K562 (cell line): ENCODE data around the gene TCF19.

Experiments
- DIDO1 ChIP-seq: fragments of 450-650 bp; IDR thresholded peaks from 2 replicates; pipeline ENCODE4 v1.6.1; 2016; ENCODE audit warnings: low read depth, missing biosample characterization, missing genetic modification characterization
- FOXK2 ChIP-seq, 2 experiments: fragments of 450-650 bp; IDR thresholded peaks in 1 of 2; conservative IDR thresholded peaks in 1 of 2; 2 replicates each; pipeline ENCODE4 v1.6.1; 2016; ENCODE audit warnings: low read depth in 2 of 2, mild to moderate bottlenecking in 1 of 2
- POLR2A ChIP-seq: fragments of 450-650 bp; conservative IDR thresholded peaks from 2 replicates; pipeline ENCODE4 v1.6.1; 2016
- ZNF316 ChIP-seq: fragments of 450-650 bp; IDR thresholded peaks from 2 replicates; pipeline ENCODE4 v1.6.1; 2016
- TF ChIP-seq, protein P1 (sequence below): sonication (generic); formaldehyde crosslinking; IDR thresholded peaks from 2 replicates; pipeline ENCODE4 v1.9.0; 2022; ENCODE audit warnings: mild to moderate bottlenecking, missing genetic modification reagents
- TF ChIP-seq, protein P2 (sequence below), 2 experiments: IDR thresholded peaks; 2 replicates each; pipeline ENCODE4 v1.6.1; 2011; ENCODE audit warnings: borderline replicate concordance in 1 of 2, control low read depth in 1 of 2, low read depth in 1 of 2, low read length in 1 of 2, mild to moderate bottlenecking in 1 of 2, mixed read lengths in 1 of 2, moderate library complexity in 1 of 2; ENCODE audit not compliant: insufficient read depth in 1 of 2, insufficient read length in 1 of 2, poor library complexity in 1 of 2, severe bottlenecking in 1 of 2; ENCODE audit errors: extremely low read depth in 1 of 2

DNA sequence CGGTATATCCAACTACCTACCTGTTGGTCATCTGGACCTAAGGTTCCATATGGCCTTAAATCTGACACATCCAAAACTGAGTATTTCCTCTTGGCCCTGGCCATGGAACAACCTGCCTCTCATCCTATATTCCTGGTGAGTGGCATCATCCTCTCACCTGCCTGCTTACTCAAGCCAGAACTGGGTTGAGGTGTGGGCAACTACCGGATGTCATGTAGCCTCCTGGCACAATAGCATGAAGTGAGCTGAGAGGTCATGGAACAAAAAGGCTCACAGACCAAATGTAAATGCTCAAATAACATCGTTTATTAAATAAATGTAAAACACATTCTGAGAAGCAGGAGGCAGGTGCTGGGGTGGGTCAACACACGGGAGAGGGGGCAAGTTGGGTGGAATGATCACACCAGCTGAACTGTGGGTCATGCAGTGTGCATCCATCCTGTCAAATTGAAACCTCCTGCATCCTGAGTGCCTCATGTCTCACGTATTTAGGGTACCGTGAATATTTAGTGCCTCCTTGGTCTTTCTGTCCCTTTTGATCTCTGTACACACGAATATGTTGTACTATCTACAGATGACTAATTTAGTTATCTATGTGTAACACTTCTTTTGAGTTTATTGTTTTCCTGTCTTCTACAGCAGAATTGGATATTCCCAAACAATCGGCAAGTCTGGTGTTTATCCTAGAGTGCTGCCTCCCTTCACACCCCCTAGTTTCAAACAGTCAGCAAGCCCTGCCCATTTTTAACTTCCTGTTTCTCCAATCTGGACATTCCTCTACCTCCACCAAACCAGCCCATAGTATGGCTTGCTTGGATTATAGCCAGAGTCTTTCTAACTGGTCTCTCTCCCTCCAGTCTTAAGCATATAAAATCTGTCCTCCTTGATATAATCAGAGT, 20.0 kb downstream of the TCF19 start:
- TF ChIP-seq POLR2A (no peak), FOXK2 (conservative IDR thresholded peaks at IDR 0.05 in 1 of 2, IDR thresholded peaks at IDR 0.05 in 1 of 2; ENCODE audit: low read depth in 2 of 2) (no peak), DIDO1 (tag) (no peak), ZNF316 (no peak)
- TF ChIP-seq, protein P1, sequence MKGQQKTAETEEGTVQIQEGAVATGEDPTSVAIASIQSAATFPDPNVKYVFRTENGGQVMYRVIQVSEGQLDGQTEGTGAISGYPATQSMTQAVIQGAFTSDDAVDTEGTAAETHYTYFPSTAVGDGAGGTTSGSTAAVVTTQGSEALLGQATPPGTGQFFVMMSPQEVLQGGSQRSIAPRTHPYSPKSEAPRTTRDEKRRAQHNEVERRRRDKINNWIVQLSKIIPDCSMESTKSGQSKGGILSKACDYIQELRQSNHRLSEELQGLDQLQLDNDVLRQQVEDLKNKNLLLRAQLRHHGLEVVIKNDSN = no peak
- TF ChIP-seq, protein P2, sequence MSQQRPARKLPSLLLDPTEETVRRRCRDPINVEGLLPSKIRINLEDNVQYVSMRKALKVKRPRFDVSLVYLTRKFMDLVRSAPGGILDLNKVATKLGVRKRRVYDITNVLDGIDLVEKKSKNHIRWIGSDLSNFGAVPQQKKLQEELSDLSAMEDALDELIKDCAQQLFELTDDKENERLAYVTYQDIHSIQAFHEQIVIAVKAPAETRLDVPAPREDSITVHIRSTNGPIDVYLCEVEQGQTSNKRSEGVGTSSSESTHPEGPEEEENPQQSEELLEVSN (IDR thresholded peaks at IDR 0.05; ENCODE audit: borderline replicate concordance in 1 of 2, extremely low read depth in 1 of 2, insufficient read depth in 1 of 2, insufficient read length in 1 of 2, low read depth in 1 of 2, low read length in 1 of 2, poor library complexity in 1 of 2, severe bottlenecking in 1 of 2) = no peak
